T-helper 1 cell treated with Interleukin-12 subunit alpha and Interleukin-12 subunit beta and Interleukin-4 antibody, amounts not matched to agents 30 ng/mL and 1 ng/mL, for 36 hours (primary cell): ENCODE data around the gene C6orf47. TPM values are rescaled to one million over a fixed set of nuclear protein-coding genes. Genes with fewer than 3 reads are reported as not detected.

Experiments used
- intact Hi-C: fragments of 100-400 bp; cut with micrococcal nuclease; formaldehyde crosslinking; loops from one replicate; pipeline ENCODE4 v1.15.1; 2024
- total RNA-seq: library from RNA; stranded (reverse); gene quantifications from 2 replicates; pipeline ENCODE4 v1.2.3, GENCODE V29; 2022

The C6orf47 gene
- total RNA-seq, 1 donor from 2014 or later, result 24.7 TPM

GRCh38 chr6:31661262-31662123 is 915 bp upstream of the C6orf47 start:
- intact Hi-C loops, result loop anchor here (10.0 kb wide), 2 partner anchors 1193 to 1753 kb away; partner anchors contain the start of genes CUTA, PHF1, PSMB9 and TAP1

- intact Hi-C loops, result loop anchor here (1.0 to 10.0 kb wide), 3 partner anchors 8 to 1755 kb away; partner anchors contain the start of genes BAG6, CUTA, PHF1 and PSMB9
These were observed 763 bp downstream of the C6orf47 start for GRCh38 chr6:31659649-31660380.

- intact Hi-C loops, result no loop called here
These were observed 1.5 kb downstream of the C6orf47 start for GRCh38 chr6:31658983-31659648.

- intact Hi-C loops, result no loop called here
These were observed 2.4 kb downstream of the C6orf47 start for GRCh38 chr6:31658158-31658688.

GRCh38 chr6:31657406-31658157 is 3.0 kb downstream of the C6orf47 start:
- intact Hi-C loops, result no loop called here

GRCh38 chr6:31655349-31656237 is 5.0 kb downstream of the C6orf47 start, which contains the start of gene APOM:
Gene APOM (plus strand): TSS chr6:31655894. CDS start chr6:31655967, 73 bp downstream.
- intact Hi-C loops, result no loop called here

GRCh38 chr6:31654574-31655348 is 5.8 kb downstream of the C6orf47 start:
- intact Hi-C loops, result loop anchor here (5.0 kb wide), 3 partner anchors 157 to 543 kb away; partner anchors contain the start of gene MICB

GRCh38 chr6:31652925-31653724 is 7.5 kb downstream of the C6orf47 start:
- intact Hi-C loops, result loop anchor here (1.0 to 5.0 kb wide), 17 partner anchors 7 to 1082 kb away; partner anchors contain the start of genes ABCF1, ABHD16A, C6orf47 and DDX39B

- intact Hi-C loops, result loop anchor here (1.0 to 5.0 kb wide), 17 partner anchors 9 to 1080 kb away; partner anchors contain the start of genes ABCF1, ABHD16A, C6orf47 and DDX39B
These were observed 8.9 kb downstream of the C6orf47 start for GRCh38 chr6:31651602-31652191.

GRCh38 chr6:31645325-31645724 is 15.3 kb downstream of the C6orf47 start:
- intact Hi-C loops, result no loop called here

GRCh38 chr6:31643818-31644454 is 16.6 kb downstream of the C6orf47 start:
- intact Hi-C loops, result no loop called here

- intact Hi-C loops, result no loop called here
These were observed 17.6 kb downstream of the C6orf47 start for GRCh38 chr6:31642798-31643570.

GRCh38 chr6:31641370-31641769 is 19.2 kb downstream of the C6orf47 start:
- intact Hi-C loops, result no loop called here

GRCh38 chr6:31640612-31641011 is 20.0 kb downstream of the C6orf47 start:
- intact Hi-C loops, result no loop called here

- intact Hi-C loops, result no loop called here
These were observed 21.1 kb downstream of the C6orf47 start for GRCh38 chr6:31639449-31639861.

GRCh38 chr6:31639043-31639442 is 21.5 kb downstream of the C6orf47 start:
- intact Hi-C loops, result no loop called here
